ENCODE results near the gene TGFBR3.

DNA sequence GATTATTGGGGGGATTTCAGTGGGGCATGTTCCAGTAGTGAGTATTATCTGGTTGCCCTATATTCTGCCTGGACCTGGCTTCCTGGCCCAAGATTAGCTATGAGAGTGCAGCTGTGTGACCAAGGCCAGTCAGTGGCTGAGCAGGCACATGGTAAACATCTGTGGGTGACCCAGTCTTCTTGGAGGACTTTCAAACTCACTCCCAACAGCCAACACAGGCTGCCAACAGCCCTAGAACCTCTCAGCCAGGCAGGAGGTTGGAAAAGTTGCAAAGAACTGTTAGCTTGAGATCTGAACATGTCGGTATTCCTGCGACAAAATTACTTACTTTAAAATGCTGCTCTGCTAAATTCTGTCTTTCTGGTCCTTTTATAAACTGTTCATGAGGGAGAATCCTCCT, 192.4 kb downstream of the TGFBR3 start:
- TF ChIP-seq CTCF (IDR thresholded peaks at IDR 0.05; ENCODE audit: insufficient read depth, low read length, poor library complexity, severe bottlenecking) (no peak), EZH2phosphoT487 (conservative IDR thresholded peaks at IDR 0.05; ENCODE audit: low read length) (no peak)
